Choroid plexus epithelial cell (primary cell): ENCODE data around the gene MYO5A.

ENCODE experiments used
- DNase-seq: peaks from one replicate; pipeline ENCODE4 v3.0.0-alpha.2; 2010; ENCODE audit warnings: low read depth
- H3K4me3 ChIP-seq: 2 replicates; pipeline ENCODE4 v1.5.1; 2011; ENCODE audit warnings: low read depth, mild to moderate bottlenecking, control low read depth, low read length, moderate library complexity
- TF ChIP-seq, protein P1 (sequence below): conservative IDR thresholded peaks from 2 replicates; pipeline ENCODE4 v1.5.1; 2011; ENCODE audit warnings: low read depth, mild to moderate bottlenecking, control low read depth, inconsistent platforms, low read length, moderate library complexity

MYO5A gene

GRCh38 chr15:52502608-52503007, 26.1 kb downstream of the MYO5A start:
- no peak overlapping the region for H3K4me3 ChIP-seq
- no peak for DNase-seq
- TF ChIP-seq, protein P1, sequence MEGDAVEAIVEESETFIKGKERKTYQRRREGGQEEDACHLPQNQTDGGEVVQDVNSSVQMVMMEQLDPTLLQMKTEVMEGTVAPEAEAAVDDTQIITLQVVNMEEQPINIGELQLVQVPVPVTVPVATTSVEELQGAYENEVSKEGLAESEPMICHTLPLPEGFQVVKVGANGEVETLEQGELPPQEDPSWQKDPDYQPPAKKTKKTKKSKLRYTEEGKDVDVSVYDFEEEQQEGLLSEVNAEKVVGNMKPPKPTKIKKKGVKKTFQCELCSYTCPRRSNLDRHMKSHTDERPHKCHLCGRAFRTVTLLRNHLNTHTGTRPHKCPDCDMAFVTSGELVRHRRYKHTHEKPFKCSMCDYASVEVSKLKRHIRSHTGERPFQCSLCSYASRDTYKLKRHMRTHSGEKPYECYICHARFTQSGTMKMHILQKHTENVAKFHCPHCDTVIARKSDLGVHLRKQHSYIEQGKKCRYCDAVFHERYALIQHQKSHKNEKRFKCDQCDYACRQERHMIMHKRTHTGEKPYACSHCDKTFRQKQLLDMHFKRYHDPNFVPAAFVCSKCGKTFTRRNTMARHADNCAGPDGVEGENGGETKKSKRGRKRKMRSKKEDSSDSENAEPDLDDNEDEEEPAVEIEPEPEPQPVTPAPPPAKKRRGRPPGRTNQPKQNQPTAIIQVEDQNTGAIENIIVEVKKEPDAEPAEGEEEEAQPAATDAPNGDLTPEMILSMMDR: no peak

GRCh38 chr15:52499506-52499905, 29.2 kb downstream of the MYO5A start:
- TF ChIP-seq, protein P1: no peak
- H3K4me3 ChIP-seq: no peak overlapping the region
- DNase-seq: no peak

DNA sequence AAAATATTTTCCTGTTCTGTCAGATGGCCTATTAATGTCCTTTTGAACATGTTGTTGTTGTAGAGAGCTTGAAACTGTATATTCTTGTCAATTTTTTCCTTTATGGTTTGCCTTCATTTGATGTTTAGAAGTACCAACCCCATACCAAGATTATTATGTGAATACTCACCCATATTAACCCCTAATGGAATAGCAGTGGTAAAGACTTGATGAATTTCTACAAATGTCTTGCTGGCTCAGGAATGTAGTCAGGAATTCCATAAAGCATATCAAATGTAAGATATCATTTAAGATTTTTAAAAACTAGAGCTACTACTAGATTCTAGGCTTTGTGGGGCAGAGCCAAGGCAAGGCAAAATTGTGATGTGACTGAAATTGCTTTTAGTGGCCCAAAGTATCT, 30.0 kb downstream of the MYO5A start:
- no peak overlapping the region for H3K4me3 ChIP-seq
- peak; percentile 30 for DNase-seq
- TF ChIP-seq, protein P1: no peak

DNA sequence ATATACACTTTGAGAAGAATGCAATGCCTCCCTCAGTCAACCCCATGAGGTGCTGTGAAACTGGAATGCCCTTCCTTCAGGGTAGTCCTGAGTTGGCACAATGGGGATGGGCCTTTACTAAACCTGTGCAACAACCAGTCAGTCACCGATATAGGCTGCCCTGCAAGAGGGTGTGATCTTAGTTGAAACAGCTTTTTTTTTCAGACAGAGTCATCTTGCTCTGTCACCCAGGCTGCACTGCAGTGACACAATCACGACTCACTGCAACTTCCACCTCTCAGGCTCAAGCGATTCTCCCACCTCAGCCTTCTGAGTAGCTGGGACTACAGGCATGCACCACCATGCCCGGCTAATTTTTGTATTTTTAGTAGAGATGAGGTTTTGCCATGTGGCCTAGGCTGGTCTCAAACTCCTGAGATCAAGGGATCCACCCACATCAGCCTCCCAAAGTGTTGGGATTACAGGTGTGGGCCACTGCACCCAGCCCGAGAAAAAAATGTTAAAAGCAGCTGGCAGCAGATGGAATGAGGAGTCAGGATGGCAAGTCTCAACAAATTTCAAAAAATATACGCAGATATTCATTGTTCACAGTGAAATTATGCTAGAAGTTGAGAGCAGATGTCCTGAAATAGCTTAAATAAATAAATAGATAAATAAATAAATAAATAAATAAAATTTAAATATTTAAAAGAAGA, 31.8 kb downstream of the MYO5A start:
- H3K4me3 ChIP-seq: no peak overlapping the region
- no peak for DNase-seq
- TF ChIP-seq, protein P1: no peak

DNA sequence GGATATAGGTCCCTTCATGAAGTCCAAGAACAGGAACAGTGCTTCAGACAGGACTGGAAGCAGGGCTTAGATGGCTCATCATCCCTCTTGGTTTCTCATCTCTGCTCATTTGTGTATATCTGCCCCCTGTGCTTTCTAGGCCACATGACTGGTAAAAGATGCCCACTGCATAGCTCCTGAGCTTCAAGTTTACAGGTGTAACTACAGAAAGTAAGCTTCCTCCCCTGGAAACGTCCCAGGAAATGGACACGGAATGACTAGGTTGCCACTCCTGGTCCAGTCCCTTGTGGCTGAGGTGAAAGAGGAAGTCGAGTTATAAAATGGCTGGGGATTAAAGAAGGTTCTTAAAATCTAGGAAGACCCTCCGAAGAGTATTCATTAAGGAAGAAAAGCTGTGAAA, 32.5 kb downstream of the MYO5A start:
- DNase-seq: no peak
- TF ChIP-seq, protein P1: no peak
- H3K4me3 ChIP-seq: no peak overlapping the region

DNA sequence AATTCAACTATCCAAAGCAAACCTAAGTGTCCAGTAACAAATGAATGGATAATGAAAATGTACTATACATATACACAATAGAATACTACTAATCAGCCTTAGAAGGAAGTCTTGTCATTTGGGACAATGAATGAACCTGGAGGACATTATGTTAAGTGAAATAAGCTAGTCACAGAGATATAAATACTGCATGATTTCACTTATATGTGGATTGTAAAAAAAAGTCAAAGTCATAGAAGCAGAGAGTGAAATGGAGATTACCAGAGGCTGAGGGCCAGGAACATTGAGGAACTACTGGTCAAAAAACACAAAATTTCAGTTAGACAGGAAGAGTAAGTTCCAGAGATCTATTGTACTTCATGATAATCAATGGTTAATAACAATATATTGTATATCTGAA, 33.6 kb downstream of the MYO5A start:
- no peak overlapping the region for H3K4me3 ChIP-seq
- TF ChIP-seq, protein P1: no peak
- no peak for DNase-seq

DNA sequence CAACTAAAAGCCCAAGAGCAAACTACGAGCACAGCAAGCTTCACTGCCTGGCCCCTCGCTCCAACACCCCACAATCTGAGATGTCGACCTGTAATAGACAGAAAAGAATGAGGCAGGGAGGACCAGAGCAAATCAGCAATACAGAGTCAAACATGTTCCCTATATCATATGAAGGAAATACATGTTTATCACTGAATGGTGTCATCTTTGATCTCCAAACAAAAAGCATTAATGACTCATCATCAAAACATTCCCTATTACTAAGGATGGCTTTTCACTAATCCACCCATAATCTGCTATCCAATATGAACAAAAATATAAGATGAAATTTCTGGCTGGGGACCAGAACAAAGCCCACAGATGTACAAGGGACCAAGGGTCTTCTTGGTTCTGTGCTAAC, 34.7 kb downstream of the MYO5A start:
- TF ChIP-seq, protein P1: no peak
- no peak overlapping the region for H3K4me3 ChIP-seq
- peak; percentile 27 for DNase-seq
